Measurements from ENCODE around the gene MLLT3.

- TF ChIP-seq CTCF (conservative IDR thresholded peaks at IDR 0.05; ENCODE audit: low read length): no peak
- no peak for TF ChIP-seq EZH2phosphoT487 (IDR thresholded peaks at IDR 0.05; ENCODE audit: borderline replicate concordance)
Observed at GRCh38 chr9:20472342-20473045, 149.8 kb downstream of the MLLT3 start.

Measured in Loucy (cell line).